ENCODE data around the gene DRC1. TPM values are rescaled to one million over a fixed set of nuclear protein-coding genes. Genes with fewer than 3 reads are reported as not detected.

DRC1 gene
- total and polyA plus RNA-seq, 2 of the 4 experiments (the other 2 are of a cell fraction) = 0.18 TPM; not detected in 1

Other genes with a start within 250 kb of the DRC1 start
- 0.28 and 0.36 TPM in 2 replicates for gene GAREM2, start 228.8 kb upstream of the DRC1 start, total RNA-seq (2012; rRNA removed)
- gene GAREM2, start 228.8 kb upstream of the DRC1 start, polyA plus RNA-seq (2012; rRNA removed) = 1.7 and 1.8 TPM in 2 replicates
- gene HADHA, start 157.3 kb upstream of the DRC1 start, total RNA-seq (2012; rRNA removed) = 111 TPM in 2 replicates
- 50.4 and 52.7 TPM in 2 replicates for gene HADHA, start 157.3 kb upstream of the DRC1 start, polyA plus RNA-seq (2012; rRNA removed)
- gene HADHB, start 157.0 kb upstream of the DRC1 start, total RNA-seq (2012; rRNA removed) = 79.8 and 80.5 TPM in 2 replicates
- gene HADHB, start 157.0 kb upstream of the DRC1 start, polyA plus RNA-seq (2012; rRNA removed) = 62.0 and 67.9 TPM in 2 replicates
- gene SELENOI, start 55.8 kb upstream of the DRC1 start, total RNA-seq (2012; rRNA removed) = 25.0 and 25.1 TPM in 2 replicates
- 3.6 and 5.1 TPM in 2 replicates for gene SELENOI, start 55.8 kb upstream of the DRC1 start, polyA plus RNA-seq (2012; rRNA removed)
- gene ADGRF3, start 55.1 kb upstream of the DRC1 start, total RNA-seq (2012; rRNA removed) = not detected in 2 replicates
- 0.07 and 0.15 TPM in 2 replicates for gene ADGRF3, start 55.1 kb upstream of the DRC1 start, polyA plus RNA-seq (2012; rRNA removed)
- not detected in 2 replicates for gene OTOF, start 76.2 kb downstream of the DRC1 start, total RNA-seq (2012; rRNA removed)
- 0.03 TPM in 1 of 2 replicates, not detected in the other for gene OTOF, start 76.2 kb downstream of the DRC1 start, polyA plus RNA-seq (2012; rRNA removed)
- not detected in 2 replicates for gene CIB4, start 239.4 kb downstream of the DRC1 start, total RNA-seq (2012; rRNA removed)
- not detected in 2 replicates for gene CIB4, start 239.4 kb downstream of the DRC1 start, polyA plus RNA-seq (2012; rRNA removed)